GM18873 (cell line): Measurements from ENCODE around the gene LRP1.

Experiments used
- ATAC-seq: cut with Tn5 transposase; IDR thresholded peaks from one replicate; pipeline ENCODE4 v1.9.1; 2021; ENCODE audit warnings: mild to moderate bottlenecking, moderate library complexity, moderate number of reproducible peaks; ENCODE audit not compliant: unreplicated experiment, low FRiP score

Gene LRP1

DNA sequence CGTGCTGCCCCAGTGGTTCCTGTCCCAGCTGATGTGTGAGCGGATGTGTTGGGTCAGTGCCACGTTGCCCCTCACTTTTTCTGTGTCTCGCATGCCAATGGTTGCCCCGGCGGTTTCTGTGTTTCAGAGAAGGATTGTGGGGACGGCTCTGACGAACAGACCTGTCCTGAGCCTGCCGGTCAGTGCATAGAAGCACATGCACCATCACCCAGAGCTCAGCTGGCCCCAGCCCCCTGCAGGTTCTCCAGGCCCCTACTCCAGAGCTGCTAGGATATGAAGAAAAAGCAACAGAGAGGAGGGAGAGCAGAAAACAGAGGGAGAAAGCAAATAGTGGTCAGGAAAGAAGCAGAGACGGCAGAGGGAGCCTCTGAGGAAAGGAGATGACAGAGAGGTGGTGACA, 39.8 kb downstream of the LRP1 start:
- no peak for ATAC-seq

DNA sequence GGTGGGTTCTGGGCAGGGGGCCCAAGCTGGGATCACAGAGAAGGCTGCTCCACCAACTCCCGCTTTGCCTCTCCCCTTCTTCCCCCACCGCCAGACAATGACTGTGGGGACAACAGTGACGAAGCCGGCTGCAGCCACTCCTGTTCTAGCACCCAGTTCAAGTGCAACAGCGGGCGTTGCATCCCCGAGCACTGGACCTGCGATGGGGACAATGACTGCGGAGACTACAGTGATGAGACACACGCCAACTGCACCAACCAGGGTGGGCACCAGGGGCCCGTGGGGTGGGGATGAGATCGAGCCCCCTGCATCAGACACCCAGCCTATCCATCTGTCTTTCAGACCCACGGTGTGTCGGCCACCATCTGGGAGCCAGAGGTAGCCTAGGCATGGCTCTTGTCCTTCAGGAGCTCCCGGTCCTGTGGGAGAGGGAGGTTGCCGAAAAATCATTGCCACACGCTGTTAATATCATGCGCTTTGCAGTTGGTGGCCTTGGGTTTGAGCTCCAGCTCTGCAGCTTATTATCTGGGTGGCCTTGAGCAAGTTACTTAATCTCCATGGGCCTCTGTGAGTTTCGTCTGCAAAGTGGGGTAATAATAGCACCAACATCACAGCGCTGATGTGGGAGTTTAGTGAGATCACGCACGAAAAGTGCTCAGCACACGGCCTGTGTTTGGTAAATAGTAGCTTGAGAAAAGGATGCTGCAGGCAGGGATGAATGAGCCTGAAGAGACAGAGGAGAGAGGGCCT, 40.9 kb downstream of the LRP1 start:
- no peak for ATAC-seq

DNA sequence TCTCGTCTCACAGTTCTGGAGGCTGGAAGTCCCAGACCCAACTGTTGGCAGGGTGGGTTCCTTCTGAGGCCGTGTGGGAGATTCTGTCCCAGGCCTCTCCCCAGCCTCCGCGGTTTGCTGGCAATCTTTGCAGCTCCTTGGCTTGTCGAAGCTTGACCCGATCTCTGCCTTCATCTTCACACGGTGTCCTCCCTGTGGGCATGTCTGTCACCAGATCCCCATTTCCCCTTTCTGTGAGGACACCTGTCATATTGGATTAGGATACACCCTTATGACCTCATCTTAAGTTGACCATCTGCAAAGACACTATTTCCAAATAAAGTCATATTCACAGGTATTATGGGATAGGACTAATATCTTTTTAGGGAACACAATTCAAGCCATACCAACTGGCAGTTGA, 41.7 kb downstream of the LRP1 start:
- ATAC-seq: no peak

DNA sequence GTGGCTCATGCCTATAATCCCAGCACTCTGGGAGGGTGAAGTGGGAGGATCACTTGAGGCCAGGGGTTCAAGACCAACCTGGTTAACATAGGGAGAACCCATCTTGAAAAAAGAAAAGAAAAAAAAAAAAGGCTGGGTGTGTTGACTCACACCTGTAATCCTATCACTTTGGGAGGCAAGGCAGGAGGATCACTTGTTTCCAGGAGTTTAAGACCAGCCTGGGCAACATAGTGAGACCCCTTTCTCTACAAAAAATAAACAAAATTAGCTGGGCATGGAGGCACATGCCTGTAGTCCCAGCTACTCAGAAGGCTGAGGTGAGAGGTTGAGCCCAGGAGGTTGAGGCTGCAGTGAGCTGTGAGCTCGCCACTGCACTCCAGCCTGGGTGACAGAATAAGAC, 42.1 kb downstream of the LRP1 start:
- ATAC-seq: no peak

DNA sequence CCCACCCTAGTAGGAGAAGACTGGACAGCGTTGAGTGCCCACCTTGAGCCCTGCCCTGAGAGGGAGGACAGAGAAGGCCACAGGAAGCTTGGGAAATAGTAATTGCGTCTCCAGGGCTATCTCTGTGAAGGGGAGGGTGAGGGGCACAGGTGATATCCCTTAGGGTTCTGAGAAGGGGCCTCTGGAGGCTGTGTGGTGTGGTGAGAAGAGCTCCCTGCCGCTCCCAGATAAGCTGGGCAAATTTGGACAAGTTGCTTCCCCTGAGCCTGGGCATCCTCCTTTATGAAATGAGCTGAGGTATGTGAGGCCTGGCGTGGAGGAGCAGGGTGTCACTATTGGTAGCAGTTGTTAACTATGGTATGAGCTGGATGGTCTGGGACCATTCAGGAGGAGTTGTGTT, 42.6 kb downstream of the LRP1 start:
- ATAC-seq: no peak

DNA sequence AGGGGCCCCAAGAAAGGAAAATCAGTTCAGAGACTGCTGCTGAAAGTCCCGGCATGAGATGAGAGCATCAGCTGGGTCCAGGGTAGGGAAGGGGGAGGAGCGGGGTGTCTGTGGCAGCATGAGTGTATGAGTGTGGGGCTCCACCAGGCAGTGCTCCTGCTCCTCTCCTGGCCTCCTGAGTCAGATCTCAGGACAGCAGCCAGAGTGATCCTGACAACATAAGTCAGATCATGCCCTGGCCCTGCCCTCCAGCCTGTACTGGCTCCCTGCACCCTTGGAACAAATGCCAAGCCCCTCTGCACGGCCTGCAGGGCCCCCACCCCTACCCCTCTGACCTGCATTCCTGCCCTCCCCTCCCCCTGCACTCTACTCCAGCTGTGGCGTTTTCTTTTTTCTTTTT, 43.4 kb downstream of the LRP1 start:
- ATAC-seq: no peak

DNA sequence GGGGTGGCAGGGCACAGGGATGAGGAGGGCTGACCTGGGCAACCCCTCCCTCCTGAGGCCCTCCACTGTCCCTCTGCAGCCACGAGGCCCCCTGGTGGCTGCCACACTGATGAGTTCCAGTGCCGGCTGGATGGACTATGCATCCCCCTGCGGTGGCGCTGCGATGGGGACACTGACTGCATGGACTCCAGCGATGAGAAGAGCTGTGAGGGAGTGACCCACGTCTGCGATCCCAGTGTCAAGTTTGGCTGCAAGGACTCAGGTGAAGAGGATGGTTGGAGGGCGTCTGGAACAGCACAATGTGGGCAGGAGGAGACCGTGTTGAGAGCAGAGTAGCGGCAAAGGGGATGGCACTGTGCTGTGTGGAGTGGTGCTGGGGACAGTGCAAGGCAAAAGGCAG, 44.8 kb downstream of the LRP1 start:
- ATAC-seq: no peak

DNA sequence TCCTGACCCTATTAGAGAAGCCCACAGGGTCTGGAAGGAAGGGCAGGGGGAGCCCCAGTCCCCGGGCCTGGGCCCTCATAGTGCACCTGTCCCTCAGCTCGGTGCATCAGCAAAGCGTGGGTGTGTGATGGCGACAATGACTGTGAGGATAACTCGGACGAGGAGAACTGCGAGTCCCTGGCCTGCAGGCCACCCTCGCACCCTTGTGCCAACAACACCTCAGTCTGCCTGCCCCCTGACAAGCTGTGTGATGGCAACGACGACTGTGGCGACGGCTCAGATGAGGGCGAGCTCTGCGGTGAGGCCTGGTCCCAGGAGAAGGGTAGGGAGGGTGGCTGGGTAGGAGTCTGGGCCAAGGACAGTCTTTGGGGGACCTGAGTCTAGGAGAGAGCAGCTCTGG, 45.4 kb downstream of the LRP1 start:
- no peak for ATAC-seq

DNA sequence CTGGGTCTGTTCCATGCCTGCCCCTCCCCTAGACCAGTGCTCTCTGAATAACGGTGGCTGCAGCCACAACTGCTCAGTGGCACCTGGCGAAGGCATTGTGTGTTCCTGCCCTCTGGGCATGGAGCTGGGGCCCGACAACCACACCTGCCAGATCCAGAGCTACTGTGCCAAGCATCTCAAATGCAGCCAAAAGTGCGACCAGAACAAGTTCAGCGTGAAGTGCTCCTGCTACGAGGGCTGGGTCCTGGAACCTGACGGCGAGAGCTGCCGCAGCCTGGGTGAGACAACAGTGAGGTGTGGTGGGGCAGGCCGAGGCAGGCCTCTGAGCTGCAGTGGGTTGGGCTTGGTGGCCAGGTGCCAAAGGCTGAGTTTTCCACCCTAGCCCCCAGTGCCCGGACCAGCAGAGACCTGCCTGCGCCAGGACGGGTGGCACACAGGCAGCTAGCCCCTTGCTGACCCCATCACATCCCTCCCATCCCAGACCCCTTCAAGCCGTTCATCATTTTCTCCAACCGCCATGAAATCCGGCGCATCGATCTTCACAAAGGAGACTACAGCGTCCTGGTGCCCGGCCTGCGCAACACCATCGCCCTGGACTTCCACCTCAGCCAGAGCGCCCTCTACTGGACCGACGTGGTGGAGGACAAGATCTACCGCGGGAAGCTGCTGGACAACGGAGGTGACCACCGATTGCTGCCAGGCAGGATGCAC, 47.3 kb downstream of the LRP1 start:
- no peak for ATAC-seq

DNA sequence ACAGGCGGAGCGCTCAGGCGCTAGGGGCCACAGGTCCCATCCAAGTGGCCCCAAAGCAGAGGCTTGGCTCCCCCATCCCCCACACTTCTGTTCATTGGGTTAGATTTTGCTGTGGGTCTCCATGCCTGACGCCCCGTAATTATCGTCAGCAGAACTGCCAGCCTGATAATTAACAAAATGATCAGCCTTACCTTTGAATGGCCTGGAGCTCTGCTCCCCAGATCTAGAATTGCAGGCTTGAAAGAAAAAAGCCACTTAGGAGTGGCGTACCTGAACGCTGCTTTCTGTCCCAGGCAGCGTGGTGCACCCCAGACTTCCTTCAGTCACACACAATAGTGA, 47.8 kb downstream of the LRP1 start:
- ATAC-seq: no peak

DNA sequence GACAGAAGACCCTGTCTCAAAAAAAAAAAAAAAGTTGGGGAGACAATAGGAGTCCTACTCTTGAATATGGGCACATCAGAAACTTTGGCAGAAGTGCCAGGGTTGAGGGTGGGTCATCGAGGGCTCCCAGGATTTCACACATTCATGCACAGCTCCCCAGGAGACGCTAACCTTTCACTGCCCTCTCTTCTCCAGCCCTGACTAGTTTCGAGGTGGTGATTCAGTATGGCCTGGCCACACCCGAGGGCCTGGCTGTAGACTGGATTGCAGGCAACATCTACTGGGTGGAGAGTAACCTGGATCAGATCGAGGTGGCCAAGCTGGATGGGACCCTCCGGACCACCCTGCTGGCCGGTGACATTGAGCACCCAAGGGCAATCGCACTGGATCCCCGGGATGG, 48.6 kb downstream of the LRP1 start:
- no peak for ATAC-seq

DNA sequence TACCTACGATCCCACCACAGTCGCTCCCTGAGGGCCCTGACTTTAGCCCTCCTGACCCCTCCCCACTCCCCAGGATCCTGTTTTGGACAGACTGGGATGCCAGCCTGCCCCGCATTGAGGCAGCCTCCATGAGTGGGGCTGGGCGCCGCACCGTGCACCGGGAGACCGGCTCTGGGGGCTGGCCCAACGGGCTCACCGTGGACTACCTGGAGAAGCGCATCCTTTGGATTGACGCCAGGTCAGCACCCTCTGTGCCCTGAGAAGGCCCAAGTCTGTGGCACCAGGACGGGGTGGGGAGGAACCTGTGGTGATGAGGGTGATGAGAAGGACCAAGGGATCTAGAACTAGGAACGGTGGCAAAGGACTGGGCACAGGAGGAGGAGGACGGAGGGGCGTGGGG, 49.1 kb downstream of the LRP1 start:
- no peak for ATAC-seq

DNA sequence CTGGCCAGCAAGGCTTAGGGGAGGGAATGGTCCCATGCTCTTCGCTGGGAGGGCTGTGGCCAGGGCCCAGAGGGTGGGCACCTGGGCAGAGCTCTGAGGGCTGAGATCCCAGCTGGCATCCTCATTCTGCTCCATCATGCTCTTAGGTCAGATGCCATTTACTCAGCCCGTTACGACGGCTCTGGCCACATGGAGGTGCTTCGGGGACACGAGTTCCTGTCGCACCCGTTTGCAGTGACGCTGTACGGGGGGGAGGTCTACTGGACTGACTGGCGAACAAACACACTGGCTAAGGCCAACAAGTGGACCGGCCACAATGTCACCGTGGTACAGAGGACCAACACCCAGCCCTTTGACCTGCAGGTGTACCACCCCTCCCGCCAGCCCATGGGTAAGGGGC, 49.9 kb downstream of the LRP1 start:
- no peak for ATAC-seq

DNA sequence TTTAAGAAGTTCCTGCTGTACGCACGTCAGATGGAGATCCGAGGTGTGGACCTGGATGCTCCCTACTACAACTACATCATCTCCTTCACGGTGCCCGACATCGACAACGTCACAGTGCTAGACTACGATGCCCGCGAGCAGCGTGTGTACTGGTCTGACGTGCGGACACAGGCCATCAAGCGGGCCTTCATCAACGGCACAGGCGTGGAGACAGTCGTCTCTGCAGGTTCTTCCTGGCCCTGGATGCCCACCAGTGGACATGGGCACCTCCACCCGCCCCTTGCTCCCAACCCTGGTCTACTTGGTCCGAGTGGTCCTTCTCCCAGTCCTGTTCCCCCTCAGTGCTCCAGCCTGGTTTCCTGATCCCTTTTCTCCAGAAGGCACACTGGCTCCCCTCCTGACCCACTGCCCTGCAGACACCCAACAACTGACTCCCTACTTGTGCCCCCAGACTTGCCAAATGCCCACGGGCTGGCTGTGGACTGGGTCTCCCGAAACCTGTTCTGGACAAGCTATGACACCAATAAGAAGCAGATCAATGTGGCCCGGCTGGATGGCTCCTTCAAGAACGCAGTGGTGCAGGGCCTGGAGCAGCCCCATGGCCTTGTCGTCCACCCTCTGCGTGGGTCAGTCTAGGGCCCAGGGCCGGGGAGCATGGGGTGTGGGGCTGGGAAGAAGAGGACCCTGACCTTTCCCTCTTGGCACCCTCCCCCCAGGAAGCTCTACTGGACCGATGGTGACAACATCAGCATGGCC, 51.2 kb downstream of the LRP1 start:
- ATAC-seq: no peak

DNA sequence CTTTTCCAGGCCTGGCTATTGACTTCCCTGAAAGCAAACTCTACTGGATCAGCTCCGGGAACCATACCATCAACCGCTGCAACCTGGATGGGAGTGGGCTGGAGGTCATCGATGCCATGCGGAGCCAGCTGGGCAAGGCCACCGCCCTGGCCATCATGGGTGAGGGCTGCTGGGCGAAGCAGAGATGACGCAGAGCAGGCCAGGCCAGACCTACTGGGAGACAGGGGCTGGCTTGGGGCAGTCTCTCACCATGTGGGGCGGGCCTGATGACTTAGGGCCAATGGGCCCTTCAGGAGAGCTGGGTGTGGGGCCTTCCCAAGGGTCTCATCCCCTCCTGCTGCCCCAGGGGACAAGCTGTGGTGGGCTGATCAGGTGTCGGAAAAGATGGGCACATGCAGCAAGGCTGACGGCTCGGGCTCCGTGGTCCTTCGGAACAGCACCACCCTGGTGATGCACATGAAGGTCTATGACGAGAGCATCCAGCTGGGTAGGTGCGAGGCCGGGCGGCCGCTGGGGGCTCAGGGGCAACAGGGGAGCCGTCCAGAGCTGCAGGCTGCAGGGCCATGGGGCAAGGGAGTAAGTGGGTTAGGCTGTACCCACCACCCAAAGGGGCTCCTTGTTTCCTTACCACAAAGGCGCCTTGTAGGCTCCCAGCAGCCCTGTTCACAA, 52.2 kb downstream of the LRP1 start:
- ATAC-seq: no peak

DNA sequence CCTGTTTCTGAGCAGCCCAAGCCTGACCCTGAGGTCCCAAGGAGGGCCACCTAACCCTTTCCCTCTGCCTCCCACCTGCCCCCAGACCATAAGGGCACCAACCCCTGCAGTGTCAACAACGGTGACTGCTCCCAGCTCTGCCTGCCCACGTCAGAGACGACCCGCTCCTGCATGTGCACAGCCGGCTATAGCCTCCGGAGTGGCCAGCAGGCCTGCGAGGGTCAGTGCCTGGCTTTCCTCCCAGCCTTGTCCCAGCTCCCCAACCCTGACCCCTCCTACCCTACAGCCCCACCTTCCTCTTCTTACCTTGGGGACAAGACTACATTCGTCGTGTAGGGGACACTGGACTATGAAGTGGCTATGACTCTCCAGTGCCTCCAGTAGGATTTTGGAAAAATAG, 52.8 kb downstream of the LRP1 start:
- no peak for ATAC-seq

DNA sequence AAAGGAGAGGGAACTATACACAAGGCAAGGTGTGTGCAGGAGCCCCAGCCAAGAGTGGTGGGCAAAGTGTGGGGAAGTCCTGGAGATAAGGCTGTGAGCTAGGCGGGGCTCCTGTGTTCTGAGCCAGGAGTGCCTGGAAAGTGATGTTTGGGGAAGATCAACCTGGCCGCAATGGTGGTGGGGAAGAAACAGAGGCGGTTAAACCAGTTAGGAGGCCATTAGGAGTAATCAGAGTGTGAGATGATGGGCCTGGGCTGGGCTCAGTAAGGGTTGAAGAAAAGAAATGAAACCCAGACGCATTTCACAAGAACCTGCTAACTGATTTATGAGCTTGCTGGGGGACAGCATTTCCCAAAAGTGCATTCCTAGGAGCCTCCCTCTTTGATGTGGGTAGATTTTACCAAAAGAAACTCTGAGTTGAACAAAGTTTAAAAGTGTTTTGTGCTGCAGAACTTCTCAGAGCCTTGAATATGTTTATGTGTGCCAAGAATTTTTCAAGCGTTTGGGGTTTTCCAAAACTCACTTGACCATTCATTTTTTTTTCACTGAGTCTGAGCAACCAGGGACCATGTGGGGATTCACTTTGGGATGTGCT, 53.4 kb downstream of the LRP1 start:
- ATAC-seq: no peak

DNA sequence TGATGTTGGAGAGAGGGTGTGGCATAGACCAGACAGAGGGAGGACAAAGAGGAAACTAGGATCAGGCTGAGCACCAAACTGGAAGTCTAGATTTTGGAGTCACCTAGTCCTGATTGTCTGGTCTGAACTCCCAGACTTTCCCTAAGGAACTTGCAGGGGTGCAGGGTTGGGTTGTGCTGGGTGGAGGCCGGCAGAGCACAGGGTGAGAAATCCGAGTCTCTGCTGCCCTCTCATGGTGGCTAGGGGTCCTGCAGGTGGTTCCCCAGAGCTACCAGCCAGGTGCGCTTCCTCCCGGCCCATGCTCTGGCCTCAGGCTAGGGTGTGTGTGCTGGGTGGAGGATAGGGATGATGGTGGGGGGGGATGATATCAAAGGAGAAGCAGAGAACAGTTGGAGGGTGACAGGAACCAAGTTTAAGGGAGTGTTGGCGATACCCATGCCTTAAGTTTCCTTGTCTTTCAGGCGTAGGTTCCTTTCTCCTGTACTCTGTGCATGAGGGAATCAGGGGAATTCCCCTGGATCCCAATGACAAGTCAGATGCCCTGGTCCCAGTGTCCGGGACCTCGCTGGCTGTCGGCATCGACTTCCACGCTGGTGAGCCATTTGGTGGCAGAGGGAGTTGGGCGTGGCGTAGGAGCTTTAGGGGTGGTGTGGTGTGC, 54.8 kb downstream of the LRP1 start:
- peak; percentile 58 for ATAC-seq

DNA sequence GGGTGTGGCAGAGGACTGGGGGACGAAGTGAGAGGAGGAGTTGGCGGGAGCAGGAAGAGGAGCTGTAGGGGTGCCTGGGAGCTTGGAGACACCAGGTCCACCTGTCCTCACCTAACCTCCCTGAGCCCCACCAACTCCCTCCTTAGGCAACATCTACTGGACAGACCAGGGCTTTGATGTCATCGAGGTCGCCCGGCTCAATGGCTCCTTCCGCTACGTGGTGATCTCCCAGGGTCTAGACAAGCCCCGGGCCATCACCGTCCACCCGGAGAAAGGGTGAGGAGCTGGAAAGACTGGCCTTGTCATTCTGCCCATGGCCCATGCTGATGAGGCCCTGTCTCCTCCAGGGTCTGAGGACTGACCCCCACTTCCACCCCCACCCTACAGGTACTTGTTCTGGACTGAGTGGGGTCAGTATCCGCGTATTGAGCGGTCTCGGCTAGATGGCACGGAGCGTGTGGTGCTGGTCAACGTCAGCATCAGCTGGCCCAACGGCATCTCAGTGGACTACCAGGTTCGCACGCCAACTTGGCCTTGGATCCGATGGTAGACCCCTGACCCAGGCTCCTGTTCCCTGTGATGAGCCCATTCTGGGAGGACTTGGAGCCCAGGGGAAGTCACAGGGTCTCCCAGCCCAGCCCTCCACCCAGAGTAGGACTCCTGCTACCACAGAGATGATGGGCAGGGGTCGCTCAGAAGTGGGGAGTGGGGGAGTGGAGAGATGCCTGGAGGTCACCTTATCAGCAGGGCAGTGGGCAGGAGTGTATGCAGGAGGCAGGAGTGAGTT, 55.8 kb downstream of the LRP1 start:
- ATAC-seq: no peak

DNA sequence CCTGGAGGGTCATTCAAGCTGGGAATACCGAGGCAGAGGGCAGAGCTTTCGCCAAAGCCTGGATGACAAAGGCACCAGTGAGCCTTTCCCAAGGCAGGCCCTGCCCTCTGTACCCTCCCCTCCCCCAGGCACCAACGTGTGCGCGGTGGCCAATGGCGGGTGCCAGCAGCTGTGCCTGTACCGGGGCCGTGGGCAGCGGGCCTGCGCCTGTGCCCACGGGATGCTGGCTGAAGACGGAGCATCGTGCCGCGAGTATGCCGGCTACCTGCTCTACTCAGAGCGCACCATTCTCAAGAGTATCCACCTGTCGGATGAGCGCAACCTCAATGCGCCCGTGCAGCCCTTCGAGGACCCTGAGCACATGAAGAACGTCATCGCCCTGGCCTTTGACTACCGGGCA, 57.1 kb downstream of the LRP1 start:
- no peak for ATAC-seq
